HG03521 (cell line): ENCODE data around the gene XRCC5.
A peak's percentile ranks its signal among the peaks of the same experiment; 100 is the strongest.
"Not testable (repeated sequence)": the region's sequence is repeated elsewhere in the genome, so short reads cannot be mapped to it uniquely, and the experiment has no call there.

Experiments
- ATAC-seq: cut with Tn5 transposase; IDR thresholded peaks from one replicate; pipeline ENCODE4 v1.9.1; 2021; ENCODE audit warnings: mild to moderate bottlenecking, moderate library complexity; ENCODE audit not compliant: unreplicated experiment

Gene XRCC5

GRCh38 chr2:216108967-216109921 lies at the start of gene XRCC5:
Gene XRCC5, plus strand, starts transcription at chr2:216109348. Its CDS starts 89 bp downstream, at chr2:216109437.
- peak; percentile 51 for ATAC-seq

DNA sequence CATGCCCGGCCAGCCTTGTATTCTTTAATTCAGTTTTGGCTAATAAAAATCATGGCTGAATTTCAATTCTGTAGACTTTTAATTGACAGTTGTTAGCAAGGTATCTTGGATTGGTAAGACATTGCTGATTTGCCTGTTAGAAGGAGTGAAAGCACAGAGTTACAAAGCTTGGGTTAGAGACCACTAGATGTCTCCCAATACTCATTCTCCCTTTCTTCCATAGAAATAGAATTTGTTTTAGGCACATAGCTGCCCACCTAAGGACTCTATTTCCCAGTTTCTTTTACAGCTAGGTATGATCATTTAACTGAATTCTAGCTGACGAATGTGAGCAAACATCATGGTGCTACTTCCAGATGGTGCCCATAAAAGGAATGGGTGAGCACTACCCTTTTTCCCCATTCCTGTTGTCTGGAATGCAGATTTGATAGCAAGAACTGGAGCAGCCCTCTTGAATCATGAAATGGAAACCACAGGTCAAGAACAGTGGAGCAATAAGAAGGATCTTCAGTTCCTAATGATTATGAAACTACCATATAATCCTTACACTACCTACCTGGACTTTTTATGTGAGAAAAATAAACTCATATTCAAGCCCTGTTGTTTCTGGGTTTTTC lies 45.0 kb upstream of the XRCC5 start:
- ATAC-seq: no peak

DNA sequence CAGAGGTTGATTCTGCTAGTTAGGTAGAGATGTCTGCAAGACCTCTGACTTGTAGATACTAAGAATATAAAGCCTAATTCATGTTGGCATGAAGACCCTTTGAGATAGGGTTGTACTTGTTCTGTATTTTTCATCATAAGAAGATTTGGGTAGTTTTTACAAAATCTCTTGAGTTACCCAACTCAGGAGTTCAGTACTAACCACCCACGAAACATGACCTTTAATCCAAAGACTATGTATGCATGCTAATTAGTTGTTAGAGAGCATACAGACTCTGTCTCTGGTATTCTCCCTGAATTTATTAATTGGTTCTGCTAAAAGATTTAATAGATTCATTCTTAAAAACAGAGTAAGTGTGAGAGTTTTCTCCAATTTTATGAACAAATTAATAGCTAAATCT lies 44.5 kb upstream of the XRCC5 start:
- ATAC-seq: no peak

DNA sequence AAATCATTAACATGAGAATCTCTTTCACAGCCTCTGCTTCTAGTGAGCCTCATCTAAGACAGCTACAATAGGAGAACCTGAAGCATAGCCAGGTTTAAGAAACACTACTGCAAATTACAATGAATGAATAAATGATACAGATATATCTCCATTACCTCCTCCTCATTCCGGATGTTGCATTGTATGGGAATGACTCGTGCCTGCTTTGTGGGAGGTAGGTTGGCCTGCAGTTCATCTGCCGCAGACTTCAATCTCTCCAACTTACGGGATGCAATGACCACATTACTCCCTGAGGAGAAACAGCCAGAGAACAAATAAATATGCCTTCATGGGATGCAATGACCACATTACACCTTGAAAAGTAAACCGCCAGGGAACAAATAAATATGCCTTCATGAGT lies 42.9 kb upstream of the XRCC5 start:
- ATAC-seq: no peak

DNA sequence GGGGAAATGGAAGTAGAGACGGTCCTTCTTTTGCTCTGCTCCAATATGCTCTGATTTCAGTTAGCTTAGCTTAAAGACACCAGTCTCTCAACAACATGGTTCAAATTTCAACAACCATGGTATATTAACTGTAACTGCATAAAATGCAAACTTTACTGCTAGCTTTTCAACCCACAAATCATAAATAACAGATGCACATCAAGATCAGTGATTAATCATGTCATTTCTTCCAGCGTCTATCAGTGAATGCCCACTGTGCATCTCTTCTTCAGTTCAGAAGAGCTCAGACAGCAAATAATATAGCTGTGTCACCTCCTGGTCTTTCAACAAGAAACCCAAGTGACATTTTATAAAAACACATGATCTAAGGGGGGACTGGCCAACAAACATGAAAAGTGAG lies 40.1 kb upstream of the XRCC5 start:
- no peak for ATAC-seq

DNA sequence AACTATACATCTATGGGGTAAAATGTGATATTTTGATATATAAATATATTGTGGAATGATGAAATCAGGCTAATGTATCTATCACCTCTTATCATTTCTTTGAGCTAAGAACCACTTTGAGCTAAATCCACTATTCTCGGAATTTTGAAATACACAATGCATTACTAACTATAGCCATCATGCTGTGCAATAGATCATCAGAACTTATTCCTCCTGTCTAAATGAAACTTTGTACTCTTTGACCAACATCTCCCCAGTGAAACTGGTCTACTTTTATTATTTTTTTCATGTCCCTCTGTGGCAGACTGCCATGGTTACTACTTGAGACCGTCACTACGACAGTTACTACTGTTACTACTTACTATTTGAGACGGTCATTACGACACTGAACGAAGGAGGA lies 39.0 kb upstream of the XRCC5 start:
- ATAC-seq: no peak

DNA sequence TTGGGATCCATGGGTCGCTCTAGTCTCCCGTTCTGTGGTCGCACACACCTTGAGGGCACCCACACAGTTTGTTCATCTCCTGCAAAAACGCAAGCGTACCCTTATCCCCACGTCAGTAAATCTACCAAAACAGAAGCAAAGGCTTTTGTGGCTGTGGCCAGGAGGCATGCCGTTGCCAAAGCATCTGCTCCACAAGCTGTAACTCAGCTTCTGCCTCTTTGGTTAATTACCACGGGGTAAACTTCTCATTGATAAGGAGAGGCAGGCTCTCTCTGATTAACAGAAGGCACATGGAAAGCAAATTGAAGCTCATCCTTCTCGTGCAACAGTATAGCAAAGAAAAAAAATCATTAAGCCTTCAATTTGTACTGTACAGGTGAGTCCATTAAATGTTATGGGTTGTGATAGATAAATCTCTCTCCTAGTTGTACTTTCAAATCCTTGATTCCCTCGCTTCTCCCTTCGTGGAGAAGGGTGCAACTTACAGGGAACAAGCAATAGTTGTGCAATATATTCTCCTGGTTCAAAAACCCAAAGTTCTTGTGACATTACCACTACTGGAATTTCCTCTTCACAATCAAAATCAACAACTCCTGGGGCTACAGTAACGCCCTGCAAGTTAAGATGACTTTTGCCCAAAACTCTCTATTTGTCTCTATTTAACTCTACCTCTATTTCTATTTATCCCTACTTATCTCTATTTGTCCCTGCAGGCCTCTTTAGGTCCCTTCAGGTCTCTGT lies 37.9 kb upstream of the XRCC5 start:
- no peak for ATAC-seq

DNA sequence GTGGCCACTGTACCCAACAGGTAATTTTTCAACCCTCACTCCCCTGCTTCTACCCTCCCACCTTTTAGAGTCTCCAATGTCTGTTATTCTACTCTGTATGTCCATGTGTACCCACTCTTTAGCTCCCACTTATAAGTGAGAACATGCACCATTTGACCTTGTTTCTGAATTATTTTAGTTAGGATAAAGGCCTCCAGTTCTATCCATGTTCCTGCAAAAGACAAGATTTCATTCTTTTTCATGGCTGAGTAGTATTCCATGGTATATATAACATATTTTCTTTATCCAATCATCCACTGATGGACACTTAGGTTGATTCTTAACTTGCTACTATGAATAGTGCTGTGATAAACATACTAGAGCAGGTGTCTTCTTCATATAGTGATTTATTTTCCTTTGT lies 36.7 kb upstream of the XRCC5 start:
- ATAC-seq: no peak

- ATAC-seq: no peak
Measured at GRCh38 chr2:216073773-216074172, 35.4 kb upstream of the XRCC5 start.

DNA sequence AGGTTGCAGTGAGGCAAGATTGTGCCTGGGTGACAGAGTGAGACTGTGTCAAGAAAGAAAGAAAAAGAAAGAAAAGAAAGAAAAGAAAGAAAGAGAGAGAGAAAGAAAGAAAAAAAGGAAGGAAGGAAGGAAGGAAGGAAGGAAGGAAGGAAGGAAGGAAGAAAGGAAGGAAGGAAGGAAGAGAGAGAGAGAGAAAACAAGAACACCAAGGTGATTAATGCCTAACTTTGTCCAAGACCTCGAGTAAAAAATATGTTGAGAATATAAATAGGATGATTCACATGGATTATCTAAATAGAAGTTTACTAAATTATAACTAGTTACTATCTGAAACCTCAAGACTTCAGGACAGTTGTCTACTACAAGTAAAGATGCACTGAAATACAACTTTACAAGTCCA lies 34.8 kb upstream of the XRCC5 start:
- ATAC-seq: no peak

GRCh38 chr2:216074794-216075193 lies 34.4 kb upstream of the XRCC5 start:
- ATAC-seq: no peak

- no peak for ATAC-seq
Measured at GRCh38 chr2:216075510-216076485, 33.4 kb upstream of the XRCC5 start.

GRCh38 chr2:216078776-216079175 lies 30.4 kb upstream of the XRCC5 start:
- no peak for ATAC-seq

GRCh38 chr2:216080048-216080447 lies 29.1 kb upstream of the XRCC5 start:
- ATAC-seq: not testable (repeated sequence)

DNA sequence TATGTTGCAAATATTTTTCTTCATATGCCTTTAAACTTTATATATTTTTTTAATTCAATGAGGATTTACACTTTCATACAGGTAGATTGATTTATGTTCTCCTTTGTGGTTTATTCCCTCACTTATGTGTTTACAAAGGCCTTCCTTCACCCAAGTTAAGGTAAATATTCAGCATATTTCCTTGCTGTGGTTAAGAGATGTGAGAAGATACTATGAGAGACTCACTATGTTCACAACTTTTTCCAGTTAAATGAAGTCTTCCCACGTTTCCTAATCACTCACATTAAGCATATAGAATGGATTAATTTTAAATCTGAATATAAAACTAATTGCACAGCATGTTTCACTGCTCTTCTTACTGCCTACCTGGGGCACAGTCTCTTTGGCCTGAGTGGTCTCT lies 28.1 kb upstream of the XRCC5 start:
- ATAC-seq: no peak

DNA sequence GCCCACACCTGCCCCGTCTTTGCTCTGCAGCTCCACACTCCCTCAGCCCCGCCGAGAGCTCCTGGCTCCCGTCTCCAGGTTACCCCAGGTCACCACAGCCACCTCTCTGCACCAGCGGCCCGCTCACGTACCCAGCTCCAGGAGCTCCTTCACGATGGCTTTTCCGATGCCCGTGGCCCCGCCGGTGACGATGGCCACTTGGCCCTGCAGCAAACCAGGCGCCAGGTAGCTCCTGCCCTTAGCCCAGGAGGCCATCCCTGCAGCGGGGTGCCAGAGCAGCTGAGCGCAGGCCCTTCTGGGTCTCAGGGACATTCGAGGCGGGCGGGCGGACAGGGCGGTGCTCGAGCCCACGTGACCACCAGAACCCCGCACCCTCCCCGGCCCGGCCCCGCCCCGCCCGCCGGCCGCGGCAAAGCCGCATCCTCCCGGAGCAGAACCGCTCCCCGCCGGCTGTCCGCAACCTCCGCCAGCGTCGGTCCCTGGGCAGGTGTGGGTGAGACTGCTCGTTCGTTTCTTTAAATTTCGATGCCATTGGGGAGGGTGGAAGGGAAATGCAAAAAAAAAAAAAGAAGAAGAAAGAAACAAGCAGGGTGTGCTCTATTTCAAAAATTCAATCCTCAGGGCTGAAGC lies 27.5 kb upstream of the XRCC5 start, which contains the start of the genes PECR and TMEM169:
PECR (minus strand) TSS at position 323 of the 630 bp plus-strand sequence; CDS start at position 255, 68 bp downstream.
TMEM169 (plus strand) TSS at position 433 of the 630 bp plus-strand sequence. CDS start 14,045 bp downstream, outside the sequence.
- peak; percentile 91 for ATAC-seq

DNA sequence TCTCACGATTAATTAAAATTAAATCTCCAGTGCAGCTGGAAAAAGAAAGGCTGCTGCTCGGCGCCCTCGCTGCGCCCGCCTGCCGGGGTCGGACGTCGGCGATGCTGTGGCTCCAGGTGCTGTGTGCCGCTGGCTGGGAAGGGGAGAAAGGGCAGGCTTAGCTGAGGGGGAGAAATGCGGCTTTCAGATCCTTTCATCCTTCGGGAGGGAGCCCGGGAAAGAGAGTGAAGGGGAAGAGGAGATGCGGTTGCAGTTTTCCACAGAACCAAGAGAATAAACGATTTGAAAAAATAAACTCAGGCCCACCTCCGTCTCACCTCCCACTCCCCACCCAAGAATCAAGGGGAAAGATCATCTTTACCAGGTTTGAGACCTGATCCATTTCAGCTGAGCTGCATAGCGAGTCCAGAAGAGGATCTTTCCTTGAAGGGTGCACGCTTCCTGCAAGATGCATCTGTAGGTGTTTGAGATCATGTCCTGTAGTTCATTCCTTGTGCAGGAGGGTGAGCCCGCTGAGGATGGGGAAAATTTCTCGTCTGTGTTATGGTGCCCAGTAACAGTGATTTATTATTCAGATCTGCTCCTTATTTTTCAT lies 26.9 kb upstream of the XRCC5 start:
- no peak for ATAC-seq

GRCh38 chr2:216082805-216083204 lies 26.3 kb upstream of the XRCC5 start:
- ATAC-seq: no peak
